Activated CD8-positive, alpha-beta memory T cell treated with anti-CD3 and anti-CD28 coated beads, Interleukin-2, amount 10 ng/mL, durations not matched to agents 7 days and 5 days (primary cell): Measurements from ENCODE around the gene CALN1. TPM values are rescaled to one million over a fixed set of nuclear protein-coding genes. Genes with fewer than 3 reads are reported as not detected.

ENCODE experiments used
- ATAC-seq: fragments of 150-1000 bp; cut with Tn5 transposase; one replicate; pipeline ENCODE4 v1.10.0; 2021; ENCODE audit warnings: moderate library complexity
- CTCF ChIA-PET: fragments of 350-600 bp; sonication (Branson Sonifier 250); formaldehyde crosslinking; loops from one replicate; lab custom pipeline; 2021; ENCODE audit warnings: antibody characterized with exemption; lab: Charles Lee
- DNase-seq: peaks from one replicate; pipeline ENCODE4 v3.0.0-alpha.2; 2020
- H3K27ac Mint-ChIP-seq: one replicate; pipeline ENCODE4 v1.8.0; 2021; ENCODE audit warnings: mild to moderate bottlenecking, mixed read lengths
- H3K27me3 Mint-ChIP-seq: one replicate; pipeline ENCODE4 v1.8.0; 2021; ENCODE audit warnings: mixed read lengths
- H3K36me3 Mint-ChIP-seq: one replicate; pipeline ENCODE4 v1.8.0; 2021; ENCODE audit warnings: mild to moderate bottlenecking, mixed read lengths
- H3K4me1 Mint-ChIP-seq: one replicate; pipeline ENCODE4 v1.8.0; 2021; ENCODE audit warnings: mixed read lengths
- H3K4me3 Mint-ChIP-seq: one replicate; pipeline ENCODE4 v1.8.0; 2021; ENCODE audit warnings: mild to moderate bottlenecking, moderate library complexity, mixed read lengths
- H3K9me3 Mint-ChIP-seq: one replicate; pipeline ENCODE4 v1.8.0; 2022; ENCODE audit warnings: low read depth, mixed read lengths
- total RNA-seq, 2 experiments: library from RNA; stranded (reverse); gene quantifications; one replicate each; pipeline ENCODE4 v1.2.3, GENCODE V29; 2021

Gene CALN1
- total RNA-seq, 2 experiments from 2014 or later, result not detected

GRCh38 chr7:72063330-72063729 lies 348.8 kb downstream of the CALN1 start:
- CTCF ChIA-PET, result no interaction called here
- H3K27ac Mint-ChIP-seq, result no peak overlapping the region
- no peaks in the 10 kb centered on the region for H3K4me1 Mint-ChIP-seq

GRCh38 chr7:72062666-72063065 lies 349.5 kb downstream of the CALN1 start:
- Mint-ChIP-seq H3K4me1 (no peaks in the 10 kb centered on the region), H3K4me3 (no peak overlapping the region), H3K9me3 (peaks cover 4% of the 10 kb centered on the region), H3K27ac (no peak overlapping the region), H3K27me3 (no peaks in the 10 kb centered on the region), H3K36me3 (no peaks in the 10 kb centered on the region)
- CTCF ChIA-PET, result no interaction called here
- DNase-seq, result no peak
- no peak for ATAC-seq

More at GRCh38 chr7:72063330-72063729, 348.8 kb downstream of the CALN1 start:
- Mint-ChIP-seq H3K4me3 (no peak overlapping the region), H3K27me3 (no peaks in the 10 kb centered on the region), H3K36me3 (no peaks in the 10 kb centered on the region), H3K9me3 (peaks cover 4% of the 10 kb centered on the region)
- DNase-seq (no peak), ATAC-seq (no peak)

- H3K9me3 Mint-ChIP-seq, result peaks cover 4% of the 10 kb centered on the region
- ATAC-seq (no peak), DNase-seq (no peak)
- CTCF ChIA-PET, result no interaction called here
- H3K27ac Mint-ChIP-seq, result no peak overlapping the region
- no peak overlapping the region for H3K4me3 Mint-ChIP-seq
- H3K4me1 Mint-ChIP-seq, result no peaks in the 10 kb centered on the region
- H3K36me3 Mint-ChIP-seq, result no peaks in the 10 kb centered on the region
- H3K27me3 Mint-ChIP-seq, result no peaks in the 10 kb centered on the region
Observed at GRCh38 chr7:72059925-72060324, 352.2 kb downstream of the CALN1 start.

GRCh38 chr7:72058579-72058978 lies 353.6 kb downstream of the CALN1 start:
- Mint-ChIP-seq H3K4me3 (no peak overlapping the region), H3K27me3 (no peaks in the 10 kb centered on the region), H3K36me3 (no peaks in the 10 kb centered on the region), H3K4me1 (no peaks in the 10 kb centered on the region), H3K27ac (no peak overlapping the region), H3K9me3 (peaks cover 8% of the 10 kb centered on the region)
- CTCF ChIA-PET, result no interaction called here
- no peak for ATAC-seq
- DNase-seq, result no peak

- H3K27ac Mint-ChIP-seq, result no peak overlapping the region
- no peak overlapping the region for H3K4me3 Mint-ChIP-seq
- no peaks in the 10 kb centered on the region for H3K36me3 Mint-ChIP-seq
- ATAC-seq, result no peak
- H3K9me3 Mint-ChIP-seq, result peaks cover 11% of the 10 kb centered on the region
- no peaks in the 10 kb centered on the region for H3K4me1 Mint-ChIP-seq
- no peaks in the 10 kb centered on the region for H3K27me3 Mint-ChIP-seq
- no peak for DNase-seq
- CTCF ChIA-PET, result no interaction called here
Observed at GRCh38 chr7:72057796-72058195, 354.3 kb downstream of the CALN1 start.

- H3K27ac Mint-ChIP-seq, result no peak overlapping the region
- no peaks in the 10 kb centered on the region for H3K36me3 Mint-ChIP-seq
- DNase-seq (no peak), ATAC-seq (no peak)
- peaks cover 11% of the 10 kb centered on the region for H3K9me3 Mint-ChIP-seq
- no peak overlapping the region for H3K4me3 Mint-ChIP-seq
- no peaks in the 10 kb centered on the region for H3K4me1 Mint-ChIP-seq
- CTCF ChIA-PET, result no interaction called here
- no peaks in the 10 kb centered on the region for H3K27me3 Mint-ChIP-seq
Observed at GRCh38 chr7:72057231-72057630, 354.9 kb downstream of the CALN1 start.

GRCh38 chr7:72055426-72055825 lies 356.7 kb downstream of the CALN1 start:
- Mint-ChIP-seq H3K27me3 (no peaks in the 10 kb centered on the region), H3K27ac (no peak overlapping the region), H3K4me1 (no peaks in the 10 kb centered on the region), H3K4me3 (no peak overlapping the region), H3K9me3 (peaks cover 11% of the 10 kb centered on the region), H3K36me3 (no peaks in the 10 kb centered on the region)
- DNase-seq, result no peak
- CTCF ChIA-PET, result no interaction called here
- no peak for ATAC-seq

GRCh38 chr7:72053292-72053691 lies 358.8 kb downstream of the CALN1 start:
- ATAC-seq, result no peak
- no peak for DNase-seq
- H3K27ac Mint-ChIP-seq, result no peak overlapping the region
- H3K9me3 Mint-ChIP-seq, result peaks cover 13% of the 10 kb centered on the region
- no peaks in the 10 kb centered on the region for H3K36me3 Mint-ChIP-seq
- H3K4me1 Mint-ChIP-seq, result no peaks in the 10 kb centered on the region
- CTCF ChIA-PET, result no interaction called here
- H3K27me3 Mint-ChIP-seq, result no peaks in the 10 kb centered on the region
- H3K4me3 Mint-ChIP-seq, result no peak overlapping the region

- Mint-ChIP-seq H3K4me3 (no peak overlapping the region), H3K27ac (no peak overlapping the region), H3K27me3 (no peaks in the 10 kb centered on the region), H3K9me3 (peaks cover 14% of the 10 kb centered on the region), H3K36me3 (no peaks in the 10 kb centered on the region), H3K4me1 (no peaks in the 10 kb centered on the region)
- CTCF ChIA-PET, result no interaction called here
- no peak for ATAC-seq
- DNase-seq, result no peak
Observed at GRCh38 chr7:72048420-72048819, 363.7 kb downstream of the CALN1 start.

GRCh38 chr7:72042855-72043254 lies 369.3 kb downstream of the CALN1 start:
- Mint-ChIP-seq H3K4me3 (no peak overlapping the region), H3K9me3 (peaks cover 20% of the 10 kb centered on the region), H3K27me3 (no peaks in the 10 kb centered on the region), H3K27ac (no peak overlapping the region), H3K4me1 (no peaks in the 10 kb centered on the region), H3K36me3 (no peaks in the 10 kb centered on the region)
- DNase-seq (no peak), ATAC-seq (no peak)
- CTCF ChIA-PET, result no interaction called here

GRCh38 chr7:72040641-72041040 lies 371.5 kb downstream of the CALN1 start:
- DNase-seq (no peak), ATAC-seq (no peak)
- H3K4me3 Mint-ChIP-seq, result no peak overlapping the region
- H3K36me3 Mint-ChIP-seq, result no peaks in the 10 kb centered on the region
- H3K27ac Mint-ChIP-seq, result no peak overlapping the region
- H3K27me3 Mint-ChIP-seq, result no peaks in the 10 kb centered on the region
- CTCF ChIA-PET, result no interaction called here
- no peaks in the 10 kb centered on the region for H3K4me1 Mint-ChIP-seq
- H3K9me3 Mint-ChIP-seq, result peaks cover 18% of the 10 kb centered on the region

GRCh38 chr7:72039460-72039859 lies 372.7 kb downstream of the CALN1 start:
- Mint-ChIP-seq H3K4me1 (no peaks in the 10 kb centered on the region), H3K4me3 (no peak overlapping the region), H3K27me3 (no peaks in the 10 kb centered on the region), H3K9me3 (peaks cover 17% of the 10 kb centered on the region), H3K27ac (no peak overlapping the region), H3K36me3 (no peaks in the 10 kb centered on the region)
- no peak for ATAC-seq
- DNase-seq, result no peak
- CTCF ChIA-PET, result no interaction called here

- Mint-ChIP-seq H3K9me3 (peaks cover 16% of the 10 kb centered on the region), H3K4me3 (no peak overlapping the region), H3K36me3 (no peaks in the 10 kb centered on the region), H3K27ac (no peak overlapping the region), H3K4me1 (no peaks in the 10 kb centered on the region), H3K27me3 (no peaks in the 10 kb centered on the region)
- ATAC-seq (no peak), DNase-seq (no peak)
- CTCF ChIA-PET, result no interaction called here
Observed at GRCh38 chr7:72038022-72038732, 374.0 kb downstream of the CALN1 start.

- no peak for ATAC-seq
- Mint-ChIP-seq H3K4me1 (no peaks in the 10 kb centered on the region), H3K27me3 (no peaks in the 10 kb centered on the region), H3K4me3 (no peak overlapping the region), H3K27ac (no peak overlapping the region), H3K36me3 (no peaks in the 10 kb centered on the region), H3K9me3 (peaks cover 13% of the 10 kb centered on the region)
- no peak for DNase-seq
- CTCF ChIA-PET, result no interaction called here
Observed at GRCh38 chr7:72037516-72037915, 374.6 kb downstream of the CALN1 start.
